HEK293 (cell line): ENCODE measurements around the gene THAP5.

Experiments used
- CTCF ChIP-seq: fragments of 450-650 bp; formaldehyde crosslinking; IDR thresholded peaks from 2 replicates; pipeline ENCODE4 v1.5.1; 2016; ENCODE audit warnings: missing biosample characterization, missing genetic modification characterization
- REST ChIP-seq: fragments of 450-650 bp; formaldehyde crosslinking; IDR thresholded peaks from 2 replicates; pipeline ENCODE4 v1.5.1; 2016; ENCODE audit warnings: missing biosample characterization, missing genetic modification characterization
- SETDB1 ChIP-seq: IDR thresholded peaks from one replicate; pipeline ENCODE4 v1.6.1; 2017; ENCODE audit warnings: mild to moderate bottlenecking, low read length, moderate library complexity, mixed read lengths; ENCODE audit not compliant: insufficient read length
- ZBTB11 ChIP-seq: fragments of 450-650 bp; formaldehyde crosslinking; conservative IDR thresholded peaks from 2 replicates; pipeline ENCODE4 v1.5.1; 2016; ENCODE audit warnings: low read depth, missing biosample characterization, missing genetic modification characterization
- ZNF10 ChIP-seq: fragments of 450-650 bp; formaldehyde crosslinking; IDR thresholded peaks from 2 replicates; pipeline ENCODE4 v1.5.1; 2017; ENCODE audit warnings: missing biosample characterization, missing genetic modification characterization
- ZNF133 ChIP-seq: fragments of 450-650 bp; formaldehyde crosslinking; IDR thresholded peaks from 2 replicates; pipeline ENCODE4 v1.5.1; 2016; ENCODE audit warnings: missing biosample characterization, missing genetic modification characterization
- ZNF239 ChIP-seq: fragments of 450-650 bp; formaldehyde crosslinking; IDR thresholded peaks from 2 replicates; pipeline ENCODE4 v1.5.1; 2016; ENCODE audit warnings: missing biosample characterization, missing genetic modification characterization
- ZNF248 ChIP-seq: fragments of 450-650 bp; formaldehyde crosslinking; IDR thresholded peaks from 2 replicates; pipeline ENCODE4 v1.5.1; 2017; ENCODE audit warnings: missing biosample characterization, missing genetic modification characterization
- ZNF416 ChIP-seq: fragments of 450-650 bp; formaldehyde crosslinking; IDR thresholded peaks from 2 replicates; pipeline ENCODE4 v1.5.1; 2016; ENCODE audit warnings: missing biosample characterization, missing genetic modification characterization
- ZNF76 ChIP-seq: fragments of 450-650 bp; formaldehyde crosslinking; IDR thresholded peaks from 2 replicates; pipeline ENCODE4; 2016; ENCODE audit warnings: low read depth, missing biosample characterization, missing genetic modification characterization, borderline replicate concordance
- ZNF785 ChIP-seq: fragments of 450-650 bp; formaldehyde crosslinking; IDR thresholded peaks from 2 replicates; pipeline ENCODE4 v1.5.1; 2016; ENCODE audit warnings: missing biosample characterization, missing genetic modification characterization

GRCh38 chr7:108598914-108599580 is 29.5 kb upstream of the THAP5 start:
- TF ChIP-seq ZNF133 (tag by site-specific recombination) (no peak), SETDB1 (no peak), ZNF416 (tag by site-specific recombination) (no peak), REST (tag by site-specific recombination) (no peak), CTCF (tag by site-specific recombination) (no peak), ZNF10 (tag by site-specific recombination) (no peak), ZNF248 (tag by site-specific recombination) (no peak), ZNF76 (tag by site-specific recombination) (no peak), ZNF785 (tag by site-specific recombination) (no peak), ZBTB11 (tag by site-specific recombination) (no peak), ZNF239 (tag by site-specific recombination) (no peak)
